NOMO-1 (cell line): ENCODE results near the gene FAM53B.

ENCODE experiments used
- DNase-seq, 2 experiments: peaks; one replicate each; lab custom pipeline; 2025; ENCODE audit not compliant: unreplicated experiment in 2 of 2; lab: John Stamatoyannopoulos, UW

The FAM53B gene

GRCh38 chr10:124711145-124711544 is 33.0 kb downstream of the FAM53B start:
- no peak for DNase-seq

- no peak for DNase-seq
These were observed 33.8 kb downstream of the FAM53B start for GRCh38 chr10:124710266-124710881.

DNA sequence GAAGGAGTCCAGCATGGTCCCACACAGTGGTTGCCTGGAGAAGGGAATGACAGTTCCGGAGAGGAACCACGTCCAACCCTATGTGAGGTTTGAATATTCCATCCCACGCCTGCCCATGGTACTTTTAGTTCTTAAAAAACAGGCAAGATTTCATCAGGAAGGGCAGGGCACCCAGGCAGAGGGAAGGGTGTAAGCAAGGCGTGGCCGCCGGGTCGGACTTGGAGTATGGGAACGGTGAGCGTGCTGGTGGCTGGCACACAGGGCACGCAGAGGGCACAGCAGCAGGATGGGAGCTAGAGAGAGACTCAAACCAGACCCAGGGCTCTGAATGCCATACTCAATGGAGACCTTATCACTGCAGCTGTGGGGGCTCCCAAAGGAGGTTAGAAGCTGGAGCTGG is 34.3 kb downstream of the FAM53B start:
- DNase-seq = no peak

- DNase-seq = no peak
These were observed 35.2 kb downstream of the FAM53B start for GRCh38 chr10:124708922-124709520.

GRCh38 chr10:124708246-124708779 is 35.9 kb downstream of the FAM53B start:
- DNase-seq = no peak

GRCh38 chr10:124707551-124707950 is 36.6 kb downstream of the FAM53B start:
- DNase-seq = peak; percentile 42 to 56

DNA sequence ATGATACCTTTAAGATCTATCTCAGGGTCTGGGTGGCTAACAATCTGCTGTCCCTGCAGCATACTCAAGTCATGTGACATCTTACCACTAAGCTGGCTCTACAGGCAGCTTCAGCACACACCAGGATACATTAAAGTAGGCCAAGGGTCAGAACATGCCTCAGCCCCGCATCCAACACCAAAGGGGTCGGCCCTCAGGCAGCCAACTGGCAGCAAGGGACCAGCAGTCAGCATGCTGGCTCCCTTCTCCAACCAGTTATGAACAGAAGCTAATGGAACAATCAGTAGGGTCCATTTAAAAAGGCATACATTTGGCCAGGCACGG is 37.1 kb downstream of the FAM53B start:
- no peak for DNase-seq

GRCh38 chr10:124706462-124707143 is 37.6 kb downstream of the FAM53B start:
- DNase-seq = no peak

DNA sequence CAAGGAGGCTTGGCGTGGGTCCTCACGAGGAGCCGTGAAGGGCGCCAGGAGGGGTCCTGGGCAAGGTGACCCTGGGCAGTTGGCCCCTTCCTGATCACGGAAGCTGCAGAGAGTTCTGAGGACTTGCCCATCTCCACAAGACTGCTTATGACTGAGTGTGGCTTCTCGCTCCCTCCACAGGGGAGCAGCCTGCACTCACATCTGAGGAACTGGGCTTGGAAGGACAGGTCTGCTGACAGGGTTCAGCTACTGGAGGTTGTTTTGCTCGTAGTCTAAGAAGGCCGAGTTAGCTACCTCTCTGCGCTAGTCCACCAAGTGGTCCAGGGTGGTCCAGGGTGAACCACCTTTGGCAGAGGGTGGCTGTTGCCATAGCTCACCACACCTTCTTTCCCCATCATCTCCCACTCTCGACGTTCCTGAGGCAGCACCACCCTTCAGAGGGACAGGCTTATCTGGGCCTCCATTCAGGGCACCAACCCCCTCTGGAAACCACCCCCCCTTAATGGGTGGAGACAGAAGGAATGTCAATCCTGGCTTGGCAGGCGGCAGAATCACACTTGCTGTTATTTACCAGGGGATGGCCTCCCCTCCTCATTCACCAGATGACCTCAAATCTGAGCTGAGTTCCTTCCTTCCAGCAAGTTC is 38.2 kb downstream of the FAM53B start:
- DNase-seq = no peak

DNA sequence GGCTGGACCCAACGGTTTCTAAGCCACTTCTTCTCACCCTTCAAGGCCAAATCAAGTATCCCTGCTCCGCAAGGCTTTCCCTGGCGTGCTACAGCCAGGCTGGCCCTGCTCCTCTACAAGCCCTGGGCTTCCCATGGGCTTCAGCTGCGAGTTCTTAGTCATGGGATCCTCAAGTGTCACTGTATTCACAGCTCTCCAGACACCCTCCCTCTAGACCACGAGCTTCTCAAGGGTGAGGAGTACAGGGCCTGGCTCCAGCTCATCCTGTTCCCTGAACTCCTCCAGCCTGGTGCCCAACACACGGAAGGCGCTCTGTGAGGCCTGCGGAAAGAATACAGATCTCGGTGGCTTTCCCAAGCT is 38.8 kb downstream of the FAM53B start:
- no peak for DNase-seq

DNA sequence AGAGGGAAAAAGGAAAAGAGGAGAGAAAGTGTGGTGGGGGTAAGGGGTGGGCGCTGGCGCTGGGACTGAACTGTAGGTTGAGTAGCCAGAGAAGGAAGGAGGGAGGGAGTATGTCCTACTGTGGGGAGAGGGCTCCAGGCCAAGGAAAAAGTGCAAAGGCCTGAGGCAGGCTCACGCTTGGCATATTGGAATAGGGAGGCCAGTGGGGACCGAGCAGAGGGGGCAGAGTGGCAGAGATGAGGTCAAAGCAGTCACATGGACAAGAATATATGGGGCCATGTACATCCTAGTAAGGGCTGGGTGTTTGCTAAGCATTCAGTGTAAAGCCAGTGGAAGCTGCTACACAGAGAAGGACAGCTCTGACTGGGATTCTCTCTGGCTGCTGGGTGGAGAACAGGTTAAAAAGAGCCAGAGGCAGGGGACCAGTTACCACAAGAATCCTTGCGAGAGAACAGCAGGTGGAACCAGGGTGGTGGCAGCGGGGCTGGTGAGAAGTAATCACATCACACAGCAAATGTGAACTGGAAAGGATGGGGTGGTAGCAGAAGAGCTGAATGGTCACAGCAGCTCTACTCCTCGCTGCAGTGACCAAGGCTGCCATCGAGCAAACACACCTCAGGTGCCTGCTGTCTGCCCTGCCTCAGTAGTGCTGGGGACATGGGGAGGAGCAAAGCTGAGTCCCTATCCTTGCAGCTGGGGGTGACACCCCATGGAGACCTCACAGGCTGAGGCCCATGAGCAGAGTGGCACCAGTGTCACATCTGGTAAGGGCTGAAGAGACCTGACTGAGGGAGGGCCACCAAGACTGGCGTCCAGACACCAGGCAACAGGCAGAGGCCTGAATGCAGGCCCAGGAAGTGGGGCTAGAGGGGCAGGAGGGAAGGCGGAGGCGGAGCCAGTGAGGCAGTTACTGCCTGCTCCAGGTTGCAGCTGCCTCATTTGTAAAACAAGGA is 39.5 kb downstream of the FAM53B start:
- DNase-seq = no peak

DNA sequence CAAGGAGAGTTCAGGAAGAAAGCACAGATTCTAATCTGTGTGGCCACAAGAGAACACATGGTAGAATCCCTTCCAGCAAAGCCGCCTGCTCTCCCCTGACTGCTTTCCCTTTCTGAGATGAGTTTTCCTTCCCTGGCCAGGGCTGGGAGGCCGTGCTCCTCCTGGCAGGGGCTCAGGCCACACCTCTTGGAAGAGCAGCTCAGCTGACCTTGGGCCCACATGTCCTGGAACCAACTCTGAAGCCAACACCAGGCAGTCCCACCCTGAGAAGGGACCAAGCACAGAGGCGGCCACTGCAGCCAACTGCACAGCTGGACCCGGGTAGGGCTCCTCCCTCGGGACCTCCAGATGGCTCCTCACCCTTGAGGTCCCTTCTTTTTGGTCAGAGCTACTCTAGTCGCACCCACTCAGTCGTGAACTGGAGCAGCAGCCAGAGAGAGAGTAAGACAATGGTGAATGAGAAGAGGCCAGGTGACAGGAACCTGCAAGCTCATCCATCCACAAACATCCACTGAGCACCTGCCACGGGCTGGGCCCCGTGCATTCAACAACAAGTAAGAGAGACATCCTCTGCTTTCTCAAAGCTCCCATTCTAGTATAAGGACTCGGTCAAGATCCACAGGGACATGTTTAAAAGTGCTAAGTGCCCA is 40.3 kb downstream of the FAM53B start:
- DNase-seq = no peak

DNA sequence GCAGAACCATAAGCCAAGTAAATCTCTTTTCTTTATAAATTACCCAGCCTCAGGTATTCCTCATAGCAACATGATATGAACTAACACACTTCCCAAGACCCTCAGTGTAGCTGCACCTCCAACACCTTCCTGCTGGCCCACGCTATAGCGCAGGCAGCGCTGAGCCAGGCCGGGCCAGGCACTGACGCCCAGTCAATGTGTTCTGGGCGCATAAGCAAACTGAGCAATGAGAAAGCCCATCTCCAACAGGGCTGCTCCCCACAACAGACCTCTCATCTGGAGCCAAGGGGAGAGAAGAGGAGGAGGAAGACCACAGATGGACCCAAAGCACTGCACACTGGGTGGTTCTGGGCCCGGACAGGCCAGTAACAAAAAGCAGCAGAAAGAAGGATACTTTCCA is 40.8 kb downstream of the FAM53B start:
- DNase-seq = no peak

DNA sequence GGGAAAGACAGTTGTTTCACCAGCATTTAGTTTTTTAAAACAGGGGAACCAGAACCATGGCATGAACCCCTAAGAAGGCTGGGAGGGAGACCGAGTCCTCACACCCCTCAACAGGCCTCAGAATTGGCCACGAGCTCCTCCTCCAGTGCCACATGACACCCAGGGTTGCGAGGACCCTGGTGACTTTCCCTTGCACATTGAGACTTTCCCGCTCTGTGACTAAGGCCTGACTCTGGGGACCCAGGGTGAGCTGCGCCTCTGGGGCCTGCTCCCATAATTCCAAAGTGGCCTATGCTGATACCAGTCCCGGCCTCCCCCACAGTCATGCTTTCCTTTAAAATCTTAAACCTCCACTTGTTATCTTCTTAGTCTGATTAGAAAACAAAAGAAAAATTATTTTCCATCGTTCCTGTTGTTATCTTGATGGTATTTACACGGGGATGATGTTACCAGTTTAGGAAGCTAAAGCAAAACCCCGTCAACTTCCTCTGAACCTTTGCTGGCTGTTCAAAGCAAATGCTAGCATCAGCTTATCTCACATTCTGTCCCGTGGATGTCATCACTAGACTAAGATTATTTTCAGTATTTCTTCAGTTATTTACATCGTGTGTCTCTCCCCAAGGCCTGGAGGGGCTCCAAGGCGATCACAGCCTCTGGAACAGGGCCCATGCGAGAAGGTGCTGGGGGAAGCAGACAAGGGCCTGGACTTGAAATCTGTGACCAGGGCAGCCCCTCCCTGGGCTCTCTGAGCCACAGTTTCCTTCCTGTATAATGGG is 42.1 kb downstream of the FAM53B start:
- DNase-seq = no peak

GRCh38 chr10:124701435-124701834 is 42.7 kb downstream of the FAM53B start:
- DNase-seq = peak in 1 of 2 experiments; percentile 9

DNA sequence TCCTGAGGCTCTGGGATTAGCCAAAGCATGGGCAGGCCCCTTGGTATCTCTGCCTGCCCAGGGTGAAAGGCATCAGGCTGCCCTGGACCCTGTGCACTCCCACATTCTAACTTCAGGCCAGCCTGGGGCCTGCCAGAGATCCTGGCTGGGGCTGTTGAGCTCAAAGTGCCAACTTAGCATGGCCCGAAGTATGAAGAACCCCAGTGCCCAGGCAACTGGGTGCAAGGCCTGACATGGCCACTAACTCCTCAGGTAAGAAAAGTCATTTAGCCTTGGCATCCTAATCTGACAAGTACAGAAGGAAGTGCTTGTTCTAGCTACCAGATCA is 43.2 kb downstream of the FAM53B start:
- DNase-seq = no peak

DNA sequence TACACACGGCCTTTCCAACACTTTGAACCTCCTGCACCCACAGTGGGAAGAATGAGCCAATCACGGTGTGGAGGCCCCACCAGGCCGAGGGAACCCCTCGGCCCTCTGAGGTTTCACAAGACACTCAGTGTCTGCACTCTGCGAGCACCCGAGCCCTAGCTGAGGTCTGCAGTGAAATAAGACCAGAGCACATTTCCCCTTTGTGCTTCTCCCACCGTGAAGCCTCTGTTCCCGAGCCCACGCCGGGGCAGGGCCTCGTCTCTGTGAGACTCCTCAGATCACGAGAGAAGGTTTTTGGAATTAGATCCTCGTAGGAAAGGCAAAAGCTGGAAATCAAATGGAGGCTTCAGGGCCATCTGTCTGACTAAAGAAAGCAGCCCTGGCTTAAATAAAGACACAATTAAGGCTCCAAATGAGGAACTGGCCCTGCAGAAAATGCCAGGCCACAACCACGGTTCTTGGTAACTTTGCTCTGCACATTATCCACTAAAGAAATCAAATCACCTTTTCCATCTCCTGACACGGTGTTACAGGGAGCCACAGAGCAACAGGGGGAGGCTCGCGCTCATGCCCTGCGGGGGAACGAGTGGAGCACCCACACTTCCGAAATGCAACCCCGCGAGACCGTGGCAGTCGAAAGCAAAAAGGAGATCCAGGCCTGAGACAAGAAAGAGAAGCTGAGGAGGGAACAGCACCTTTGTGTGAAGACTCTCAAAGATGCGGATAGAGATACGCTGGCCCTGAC is 43.7 kb downstream of the FAM53B start:
- peak; percentile 53 to 73 for DNase-seq

DNA sequence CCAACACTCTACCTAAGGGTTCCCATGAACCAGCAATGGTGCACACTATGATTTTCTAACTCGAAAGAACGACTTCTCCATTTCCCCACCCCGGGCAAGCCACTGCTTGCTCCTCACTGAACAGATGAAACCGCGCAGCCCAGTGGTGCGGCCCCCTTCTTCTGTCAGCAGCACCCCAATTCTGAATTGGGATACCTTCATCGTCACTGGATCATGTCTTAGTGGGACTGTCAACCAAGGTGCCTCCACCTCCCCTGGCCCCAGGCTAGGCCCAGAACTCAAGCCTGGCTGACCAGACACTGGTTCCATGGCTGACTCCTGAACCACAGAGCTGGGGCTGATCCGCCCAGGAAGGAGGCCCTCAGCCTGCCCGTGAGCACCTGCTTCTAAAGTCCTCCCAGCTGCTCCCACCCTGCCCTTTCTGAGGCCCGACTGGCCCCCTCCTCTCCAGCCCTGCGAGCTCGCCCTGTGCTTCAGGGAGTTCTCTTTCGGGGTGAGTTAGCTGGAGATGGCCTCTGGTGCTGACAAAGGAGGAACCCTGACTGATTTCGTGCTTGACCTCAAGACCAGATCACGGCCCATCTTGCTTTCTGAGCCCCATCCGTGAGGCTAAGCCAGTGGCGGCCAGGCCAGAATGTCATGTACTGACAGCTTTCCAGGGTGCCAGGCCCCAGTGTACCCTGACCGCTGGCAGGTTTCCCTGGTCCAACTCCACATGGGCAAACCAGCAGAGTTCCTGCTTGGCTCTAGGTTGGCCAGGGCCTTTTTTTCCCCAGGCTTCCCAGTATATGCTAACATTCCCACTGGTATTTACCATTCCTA is 44.5 kb downstream of the FAM53B start:
- peak; percentile 16 to 32 for DNase-seq
